Measurements from ENCODE around the gene OR56A1.

The OR56A1 gene

DNA sequence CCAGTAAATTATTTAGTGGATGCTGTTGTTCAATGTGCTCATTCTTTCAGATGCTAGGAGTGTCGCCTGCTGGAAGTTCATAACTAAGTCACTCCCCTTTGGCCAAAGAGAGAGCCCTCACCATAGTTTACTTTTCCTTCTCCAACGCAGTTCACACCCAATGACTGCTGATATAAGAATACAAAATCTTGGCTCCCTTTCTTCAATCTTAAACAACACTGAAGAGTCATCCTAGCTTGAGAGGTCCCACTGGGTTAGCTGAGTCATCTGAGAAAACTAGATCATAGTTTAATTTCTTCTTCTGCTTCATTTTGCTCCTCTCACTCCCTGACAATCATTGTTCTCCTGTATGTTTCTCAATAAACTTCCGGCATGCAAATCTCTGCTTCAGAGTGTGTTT lies 38.4 kb downstream of the OR56A1 start:
- in situ Hi-C loops (cut with MboI; ENCODE audit: low sequenced_read_pairs), result no loop called here

DNA sequence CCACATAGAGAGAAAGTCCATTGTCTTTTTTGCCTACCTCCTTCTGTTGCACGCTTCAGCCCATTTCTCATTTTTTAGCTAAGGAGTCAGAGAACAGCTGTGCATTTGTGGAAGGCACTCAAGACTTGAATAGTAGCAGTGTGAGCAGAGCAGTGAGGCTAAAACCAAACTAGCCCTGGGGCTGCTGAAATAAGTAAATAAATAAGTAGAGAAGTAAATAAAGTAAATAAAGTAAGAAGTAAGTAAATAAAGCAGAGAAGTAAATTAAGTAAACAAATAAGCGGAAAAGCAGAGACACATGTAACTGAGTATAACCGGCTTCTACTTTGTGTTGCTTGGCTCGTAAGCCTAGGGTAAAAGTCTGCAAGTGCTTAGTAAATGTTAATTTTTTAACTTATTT lies 41.4 kb downstream of the OR56A1 start:
- in situ Hi-C loops (cut with MboI; ENCODE audit: low sequenced_read_pairs), result no loop called here

DNA sequence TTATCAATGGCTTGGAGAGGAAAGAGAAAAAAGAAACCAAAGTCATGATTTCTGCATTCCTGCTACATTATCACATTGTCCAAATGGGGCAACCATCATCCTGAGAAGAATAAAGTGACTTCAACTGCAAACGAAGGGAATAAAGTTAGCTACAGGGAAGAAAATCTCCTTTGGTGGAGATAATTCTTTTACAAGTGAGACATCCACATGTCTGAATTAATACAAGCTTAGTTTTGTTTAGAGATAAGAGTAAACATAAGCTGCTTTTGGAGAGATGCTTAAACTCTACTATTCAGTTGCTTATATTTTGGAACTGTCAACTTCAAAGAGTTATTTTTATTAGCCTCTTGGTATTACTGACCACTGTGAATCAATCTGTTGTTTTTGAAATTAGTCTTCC lies 43.7 kb downstream of the OR56A1 start, which contains the start of gene OR52L1:
Gene OR52L1, minus strand, starts transcription at position 101 of the 400 bp plus-strand sequence. Its CDS starts 55 bp downstream, at position 46.
- in situ Hi-C loops (cut with MboI; ENCODE audit: low sequenced_read_pairs), result no loop called here

DNA sequence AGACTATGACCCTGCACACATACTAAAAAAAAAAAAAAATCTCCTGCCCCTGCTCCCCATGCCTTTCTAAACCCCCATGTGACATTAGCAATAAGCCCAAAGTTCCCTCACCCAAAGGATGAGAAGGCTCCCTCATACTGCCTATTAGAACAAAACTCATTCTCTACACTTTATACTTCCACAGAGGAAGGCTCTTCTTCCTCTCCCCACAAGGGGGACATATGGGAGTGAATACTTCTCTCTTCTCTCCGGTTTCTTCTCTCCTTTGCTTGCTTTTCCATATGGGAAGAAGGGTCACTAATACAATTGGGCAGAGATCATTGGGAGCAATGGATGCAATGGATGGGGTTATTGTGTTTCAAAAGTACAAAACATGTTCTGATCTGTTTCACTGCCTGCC lies 47.1 kb downstream of the OR56A1 start:
- in situ Hi-C loops (cut with MboI; ENCODE audit: low sequenced_read_pairs), result no loop called here

DNA sequence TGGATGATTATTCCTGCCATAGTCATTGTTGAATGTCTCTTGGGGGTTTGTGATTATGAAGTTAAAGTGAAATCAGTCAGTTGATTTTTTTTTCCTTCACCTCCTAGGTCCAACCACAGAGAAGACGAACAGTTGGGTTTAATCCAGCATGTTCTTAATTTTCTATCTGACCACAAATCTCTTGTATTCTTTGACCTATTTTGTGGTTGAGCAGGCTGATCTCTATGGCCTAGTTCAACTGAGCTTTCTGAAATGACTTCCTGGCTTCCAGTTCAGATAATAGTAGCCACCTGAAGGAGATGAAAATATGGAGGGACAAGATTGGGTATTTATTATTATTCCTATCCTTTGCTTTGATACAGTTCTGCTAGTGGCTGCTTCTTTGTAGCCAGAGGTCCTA lies 57.0 kb downstream of the OR56A1 start:
- in situ Hi-C loops (cut with MboI; ENCODE audit: low sequenced_read_pairs), result no loop called here
